Panc1 (cell line): ENCODE data around the gene TTC39B.

ENCODE experiments used
- CTCF ChIP-seq: fragments of 450-650 bp; IDR thresholded peaks from 2 replicates; pipeline ENCODE4 v1.5.1; 2017; ENCODE audit warnings: mild to moderate bottlenecking
- POLR2AphosphoS5 ChIP-seq: IDR thresholded peaks from 2 replicates; pipeline ENCODE4 v1.6.1; 2012; ENCODE audit warnings: mild to moderate bottlenecking, low read depth, low read length, moderate library complexity
- REST ChIP-seq, 2 experiments: IDR thresholded peaks; 2 replicates each; pipeline ENCODE4 v1.6.1; 2011 to 2012; ENCODE audit warnings: low read depth in 2 of 2, control low read depth in 1 of 2, low read length in 1 of 2, mild to moderate bottlenecking in 1 of 2, moderate library complexity in 1 of 2; ENCODE audit not compliant: insufficient read depth in 1 of 2
- SIN3A ChIP-seq: IDR thresholded peaks from 2 replicates; pipeline ENCODE4 v1.6.1; 2012; ENCODE audit warnings: low read depth, mild to moderate bottlenecking, low read length, moderate library complexity, borderline replicate concordance; ENCODE audit not compliant: insufficient read depth
- TCF7L2 ChIP-seq: IDR thresholded peaks from 2 replicates; pipeline ENCODE4 v1.6.1; 2011; ENCODE audit warnings: mild to moderate bottlenecking, low read depth, low read length, inconsistent platforms

DNA sequence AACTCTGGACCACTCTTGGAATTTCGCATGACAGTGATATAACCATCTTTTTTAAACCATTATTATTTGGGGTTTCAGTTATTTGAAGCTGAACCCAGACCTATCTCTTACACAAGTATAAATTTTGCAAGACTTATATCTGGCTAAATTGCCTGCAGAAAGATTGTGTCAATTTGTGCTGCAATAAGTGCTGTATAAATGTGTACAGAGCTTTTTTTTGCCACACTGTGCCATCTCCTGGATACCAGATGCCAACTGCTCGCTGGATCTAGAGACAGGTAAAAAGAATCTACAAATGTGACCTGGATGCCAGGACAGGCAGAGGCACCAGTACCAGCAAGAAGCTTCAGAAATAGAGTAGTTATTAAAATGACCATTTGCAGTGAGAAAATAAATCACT lies 25.9 kb upstream of the TTC39B start:
- TF ChIP-seq CTCF (no peak), POLR2AphosphoS5 (no peak), REST (IDR thresholded peaks at IDR 0.05; ENCODE audit: insufficient read depth in 1 of 2, low read depth in 2 of 2, low read length in 1 of 2) (no peak), TCF7L2 (no peak), SIN3A (no peak)
